HCT116 (cell line): ENCODE measurements around the gene LRRC71. TPM values are rescaled to one million over a fixed set of nuclear protein-coding genes. Genes with fewer than 3 reads are reported as not detected.

ENCODE experiments used
- microRNA counts: library from miRNA; unstranded; fragments of <30 nt; microRNA quantifications from one replicate; lab custom pipeline; 2015
- microRNA-seq: library from miRNA; unstranded; fragments of <30 nt; microRNA quantifications from one replicate; pipeline ENCODE4, GENCODE V29; 2016; ENCODE audit warnings: borderline number of aligned reads
- total RNA-seq: library from RNA; stranded (reverse); gene quantifications from one replicate; pipeline ENCODE4 v1.2.1, GENCODE V29; 2021; ENCODE audit not compliant: unreplicated experiment

The LRRC71 gene
- total RNA-seq, 1 experiment from 2014 or later, result not detected

MicroRNAs within 50 kb of the gene (microRNA counts, 767-probe panel; counts per million panel counts)
- microRNA hsa-miR-765 (lab: Ali Mortazavi, UCI), result not detected

Small RNA genes within 50 kb of the gene (microRNA-seq; reads per million reads assigned to microRNA genes)
- gene MIR765, result not detected

Other genes starting within 250 kb of the LRRC71 start
- 8.4 TPM for gene NES, start 243.2 kb upstream of the LRRC71 start, total RNA-seq
- 209 TPM for gene CRABP2, start 215.0 kb upstream of the LRRC71 start, total RNA-seq
- 36.5 TPM for gene METTL25B, start 192.2 kb upstream of the LRRC71 start, total RNA-seq
- gene ISG20L2, start 191.9 kb upstream of the LRRC71 start, total RNA-seq, result 41.7 TPM
- 111 TPM for gene MRPL24, start 179.5 kb upstream of the LRRC71 start, total RNA-seq
- 304 TPM for gene HDGF, start 169.0 kb upstream of the LRRC71 start, total RNA-seq
- 78.1 TPM for gene PRCC, start 153.1 kb upstream of the LRRC71 start, total RNA-seq
- 4.8 TPM for gene SH2D2A, start 103.8 kb upstream of the LRRC71 start, total RNA-seq
- gene INSRR, start 61.5 kb upstream of the LRRC71 start, total RNA-seq, result not detected
- 0.89 TPM for gene NTRK1, start 59.8 kb upstream of the LRRC71 start, total RNA-seq
- 10.8 TPM for gene PEAR1, start 26.9 kb upstream of the LRRC71 start, total RNA-seq
- 28.9 TPM for gene ARHGEF11, start 125.1 kb downstream of the LRRC71 start, total RNA-seq
- gene ETV3L, start 179.2 kb downstream of the LRRC71 start, total RNA-seq, result not detected
- gene ETV3, start 217.8 kb downstream of the LRRC71 start, total RNA-seq, result 21.2 TPM